Panc1 (cell line): ENCODE data around the gene ATP10D. TPM values are rescaled to one million over a fixed set of nuclear protein-coding genes. Genes with fewer than 3 reads are reported as not detected.

Source experiments
- ATAC-seq: fragments of 200-7000 bp; cut with Tn5 transposase; 2 replicates; pipeline ENCODE4 v1.9.1; 2020; ENCODE audit warnings: mild to moderate bottlenecking, moderate library complexity
- BruUV-seq: library from RNA; stranded (reverse); fragments of 400-500 nt; replicated peaks from 2 replicates; lab custom pipeline; 2021; lab: Mats Ljungman, UMichigan
- CTCF ChIA-PET: fragments of 300-600 bp; sonication (Branson Sonifier 250); formaldehyde crosslinking; loops from one replicate; lab custom pipeline; 2022; ENCODE audit warnings: antibody characterized with exemption; lab: Charles Lee
- POLR2A ChIA-PET: fragments of 300-600 bp; sonication (Branson Sonifier 250); formaldehyde crosslinking; loops from one replicate; lab custom pipeline; 2022; ENCODE audit warnings: antibody characterized with exemption; lab: Charles Lee
- DNase-seq: peaks from one replicate; pipeline ENCODE4 v3.0.0-alpha.2; 2010; ENCODE audit warnings: low read depth, low spot score
- H3K27ac ChIP-seq: 2 replicates; pipeline ENCODE4 v1.5.1; 2011; ENCODE audit warnings: mild to moderate bottlenecking, low read length, inconsistent platforms
- H3K27me3 ChIP-seq: fragments of 200-500 bp; sonication (Bioruptor generic); 2 replicates; pipeline ENCODE4 v1.6.0; 2014; ENCODE audit warnings: low read length, inconsistent platforms; ENCODE audit not compliant: control insufficient read depth, insufficient read depth
- H3K36me3 ChIP-seq: fragments of 200-500 bp; sonication (Bioruptor generic); 2 replicates; pipeline ENCODE4 v1.5.1; 2014; ENCODE audit warnings: inconsistent platforms, mild to moderate bottlenecking, low read length, moderate library complexity; ENCODE audit not compliant: control insufficient read depth, insufficient read depth
- H3K4me1 ChIP-seq: 2 replicates; pipeline ENCODE4 v1.5.1; 2011; ENCODE audit warnings: inconsistent platforms, mild to moderate bottlenecking, low read length, moderate library complexity; ENCODE audit not compliant: control insufficient read depth, insufficient read depth
- H3K4me3 ChIP-seq, 2 experiments: 2 replicates each; pipeline ENCODE4 v1.5.1; 2011 to 2012; ENCODE audit warnings: low read depth in 2 of 2, low read length in 2 of 2, mild to moderate bottlenecking in 2 of 2, inconsistent platforms in 1 of 2, moderate library complexity in 1 of 2
- H3K9me3 ChIP-seq: fragments of 200-500 bp; sonication (Bioruptor generic); 2 replicates; pipeline ENCODE4 v1.5.1; 2014; ENCODE audit warnings: low read depth, mild to moderate bottlenecking, inconsistent platforms, low read length, moderate library complexity; ENCODE audit not compliant: control insufficient read depth, insufficient read depth
- CTCF ChIP-seq: fragments of 450-650 bp; IDR thresholded peaks from 2 replicates; pipeline ENCODE4 v1.5.1; 2017; ENCODE audit warnings: mild to moderate bottlenecking
- POLR2AphosphoS5 ChIP-seq: IDR thresholded peaks from 2 replicates; pipeline ENCODE4 v1.6.1; 2012; ENCODE audit warnings: mild to moderate bottlenecking, low read depth, low read length, moderate library complexity
- REST ChIP-seq, 2 experiments: IDR thresholded peaks; 2 replicates each; pipeline ENCODE4 v1.6.1; 2011 to 2012; ENCODE audit warnings: low read depth in 2 of 2, control low read depth in 1 of 2, low read length in 1 of 2, mild to moderate bottlenecking in 1 of 2, moderate library complexity in 1 of 2; ENCODE audit not compliant: insufficient read depth in 1 of 2
- SIN3A ChIP-seq: IDR thresholded peaks from 2 replicates; pipeline ENCODE4 v1.6.1; 2012; ENCODE audit warnings: low read depth, mild to moderate bottlenecking, low read length, moderate library complexity, borderline replicate concordance; ENCODE audit not compliant: insufficient read depth
- TCF7L2 ChIP-seq: IDR thresholded peaks from 2 replicates; pipeline ENCODE4 v1.6.1; 2011; ENCODE audit warnings: mild to moderate bottlenecking, low read depth, low read length, inconsistent platforms
- in situ Hi-C: cut with HindIII; loops from 2 replicates; pipeline ENCODE4 v1.10.0; 2016; ENCODE audit warnings: low sequenced_read_pairs, low pct_unique_long_range_greater_than_20kb
- intact Hi-C: fragments of 100-400 bp; cut with micrococcal nuclease; formaldehyde crosslinking; loops from one replicate; pipeline ENCODE4 v1.10.0; 2022; ENCODE audit not compliant: unreplicated experiment
- total RNA-seq: library from RNA; stranded (reverse); gene quantifications from one replicate; pipeline ENCODE4 v1.2.1, GENCODE V29; 2021; ENCODE audit not compliant: unreplicated experiment

Gene ATP10D
- total RNA-seq, 1 experiment from 2014 or later = 13.9 TPM

- Histone ChIP-seq H3K4me3 (no peak overlapping the region), H3K27ac (no peak overlapping the region), H3K36me3 (no peaks in the 10 kb centered on the region), H3K9me3 (no peaks in the 10 kb centered on the region), H3K27me3 (no peaks in the 10 kb centered on the region), H3K4me1 (no peaks in the 10 kb centered on the region)
- TF ChIP-seq SIN3A (no peak), POLR2AphosphoS5 (no peak), TCF7L2 (no peak), REST (IDR thresholded peaks at IDR 0.05; ENCODE audit: insufficient read depth in 1 of 2, low read depth in 2 of 2, low read length in 1 of 2) (no peak), CTCF (no peak)
- in situ Hi-C loops (no loop called here), intact Hi-C loops (no loop called here)
- ChIA-PET CTCF (no interaction called here), POLR2A (no interaction called here)
- no TSS peak for BruUV-seq
- no peak for DNase-seq
- no peak for ATAC-seq
Observed at GRCh38 chr4:47483745-47484144, 1.3 kb upstream of the ATP10D start.

GRCh38 chr4:47484168-47484567 lies 907 bp upstream of the ATP10D start:
- Histone ChIP-seq H3K27me3 (no peaks in the 10 kb centered on the region), H3K27ac (no peak overlapping the region), H3K4me1 (no peaks in the 10 kb centered on the region), H3K9me3 (no peaks in the 10 kb centered on the region), H3K4me3 (no peak overlapping the region), H3K36me3 (no peaks in the 10 kb centered on the region)
- CTCF ChIA-PET = no interaction called here
- DNase-seq (no peak), ATAC-seq (no peak)
- no peak for TF ChIP-seq POLR2AphosphoS5
- no peak for TF ChIP-seq TCF7L2
- no peak for TF ChIP-seq SIN3A
- no peak for TF ChIP-seq REST (IDR thresholded peaks at IDR 0.05; ENCODE audit: insufficient read depth in 1 of 2, low read depth in 2 of 2, low read length in 1 of 2)
- POLR2A ChIA-PET = no interaction called here
- in situ Hi-C loops = no loop called here
- BruUV-seq = no TSS peak
- intact Hi-C loops = no loop called here
